Activated effector memory CD4-positive, alpha-beta T cell treated with anti-CD3 and anti-CD28 coated beads, Interleukin-2, amount 50 U/mL, for 16 hours (primary cell): ENCODE data around the gene CA10.

ENCODE experiments used
- DNase-seq: peaks from one replicate; pipeline ENCODE4 v3.0.0-alpha.2; 2020

The CA10 gene

DNA sequence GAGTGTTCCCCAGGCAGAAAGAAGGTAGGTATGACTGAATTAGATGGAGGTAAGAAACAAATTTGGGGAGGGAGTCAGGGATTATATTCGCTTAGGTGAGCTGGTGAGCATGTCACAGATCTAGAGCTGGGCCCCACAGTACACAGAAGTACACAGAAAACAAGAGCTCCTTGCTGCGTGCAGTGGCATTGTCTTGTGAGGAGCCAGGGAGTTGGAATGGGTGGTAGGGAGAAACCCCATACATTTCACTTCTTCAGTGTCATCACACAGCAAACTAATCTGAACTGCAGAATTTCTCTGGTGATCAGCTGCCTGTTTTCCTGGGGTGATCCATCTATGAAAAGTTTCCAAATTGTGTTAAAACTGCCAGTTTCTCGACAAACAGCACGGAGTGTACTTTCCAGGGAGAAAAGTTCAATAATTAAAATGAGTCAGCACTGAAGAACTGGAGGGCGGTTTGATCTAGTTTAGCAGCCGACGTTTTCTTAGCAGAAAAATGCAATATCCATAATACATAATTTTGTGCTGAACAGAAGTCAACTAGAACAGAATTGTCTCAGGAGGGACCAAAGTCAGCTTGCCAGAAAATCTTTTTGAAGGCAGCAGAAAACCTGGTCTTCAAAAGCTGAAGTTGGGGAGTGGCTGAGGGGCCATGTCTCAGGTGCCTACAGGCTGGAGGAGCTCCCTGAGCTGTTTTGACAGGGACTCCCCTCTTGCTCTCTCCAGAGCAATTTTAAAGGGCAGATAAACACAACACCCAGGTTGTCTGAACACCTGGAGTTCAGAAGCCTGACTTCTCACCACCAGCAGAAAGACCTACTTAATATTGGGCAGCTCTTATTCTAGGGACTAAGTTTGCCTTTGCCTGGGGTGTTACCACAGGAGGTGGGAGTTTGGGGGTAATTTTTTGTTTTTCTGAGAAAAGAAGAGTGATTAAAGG lies 448.6 kb downstream of the CA10 start:
- DNase-seq = no peak

DNA sequence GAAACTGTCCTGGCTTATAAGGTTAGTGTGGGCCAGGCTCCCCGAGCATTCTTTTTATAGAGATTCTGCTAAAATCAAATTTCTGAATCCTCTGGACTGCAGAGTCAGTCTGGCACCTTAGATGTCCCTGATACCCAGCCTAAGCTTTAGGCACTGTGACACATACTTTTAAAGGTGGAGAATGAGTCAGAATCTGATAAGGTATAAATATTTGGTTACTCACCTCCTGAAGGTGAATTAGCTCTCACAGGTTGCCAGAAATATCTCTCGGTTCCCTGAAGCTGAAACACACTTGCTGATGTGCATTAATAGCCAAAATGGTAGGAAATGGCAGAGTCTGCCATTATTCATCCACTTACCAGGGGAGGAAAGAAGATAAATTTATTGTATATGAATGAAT lies 451.3 kb downstream of the CA10 start:
- DNase-seq = no peak

DNA sequence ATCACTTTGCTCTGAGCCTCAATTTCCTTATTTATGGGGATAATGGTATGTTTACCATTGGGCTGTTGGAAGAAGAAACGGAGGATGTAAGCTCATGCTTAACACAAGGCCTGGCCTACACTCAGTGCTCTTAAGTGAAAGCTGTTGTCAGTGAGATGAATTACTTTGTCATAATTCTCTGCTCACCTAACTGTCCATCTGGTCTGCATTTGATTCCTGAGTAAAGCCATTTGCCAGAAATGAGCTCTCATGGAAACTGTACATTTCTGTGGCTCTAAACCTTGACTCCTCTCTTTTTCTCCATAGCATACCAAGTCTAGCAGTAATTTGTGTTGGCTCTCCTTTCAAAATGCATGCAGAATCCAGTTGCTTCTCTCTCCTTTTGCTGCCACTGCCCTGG lies 452.4 kb downstream of the CA10 start:
- no peak for DNase-seq

DNA sequence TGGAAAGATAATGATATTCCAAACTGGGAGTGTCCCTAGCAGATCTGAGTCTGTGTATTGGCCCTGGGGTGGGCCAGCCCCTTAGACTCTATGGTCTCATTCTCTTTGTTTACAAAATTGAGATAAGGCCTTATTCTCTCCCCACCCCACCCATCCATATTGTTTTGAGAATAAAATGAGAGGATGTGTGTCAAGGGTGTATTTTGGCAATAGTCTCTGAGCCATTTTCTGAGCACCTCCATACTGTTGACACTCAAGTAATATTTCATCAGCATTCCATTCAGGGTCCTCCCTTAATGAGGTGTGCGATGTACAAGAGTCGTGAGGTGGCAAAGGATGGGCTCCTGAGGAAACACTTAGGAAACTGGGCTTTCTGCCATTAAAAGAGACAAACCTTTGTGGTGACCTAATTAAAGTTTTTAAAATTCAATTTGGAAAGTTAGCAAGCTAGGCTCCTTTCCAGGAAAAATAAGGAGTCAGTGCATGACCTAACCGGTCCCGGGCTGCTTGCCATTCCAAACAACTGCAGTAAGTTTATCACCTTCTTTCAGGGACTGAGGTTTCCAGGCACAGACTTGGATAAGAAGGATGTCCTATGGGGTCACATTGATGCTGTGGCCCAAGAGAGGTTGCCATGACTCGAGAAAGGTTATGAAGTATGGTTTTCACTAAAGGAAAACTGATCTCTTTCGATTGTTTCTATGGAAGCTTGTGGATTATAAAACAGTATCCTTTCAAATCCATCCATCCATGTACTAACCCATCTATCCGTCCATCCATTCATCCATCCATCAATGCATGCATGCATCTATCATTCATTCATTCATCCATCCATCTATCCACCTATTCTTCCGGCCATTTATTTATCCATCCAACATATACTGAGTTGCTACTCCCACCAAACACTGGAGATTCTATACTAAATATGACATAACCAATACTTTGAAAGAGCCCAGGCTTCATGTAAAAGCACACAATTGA lies 454.9 kb downstream of the CA10 start:
- DNase-seq = no peak

DNA sequence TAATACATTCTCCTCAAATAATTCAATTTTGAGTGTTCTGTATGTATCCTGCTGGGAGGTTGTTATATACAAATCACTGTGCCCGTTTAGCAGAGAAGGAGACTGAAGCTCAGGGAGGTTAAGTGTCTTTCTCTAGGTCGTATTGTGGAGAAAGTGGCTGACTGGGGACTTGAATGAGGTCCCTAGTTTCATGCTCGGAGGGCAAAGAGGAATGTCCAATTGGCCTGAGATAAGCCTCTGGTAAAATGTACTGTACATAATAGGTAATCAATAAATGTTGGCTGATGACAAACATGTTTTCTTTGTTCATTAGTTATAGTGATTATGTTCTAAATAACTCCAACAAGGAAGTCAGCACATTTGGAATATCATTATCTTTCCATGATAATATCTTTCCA lies 455.6 kb downstream of the CA10 start:
- DNase-seq = no peak

DNA sequence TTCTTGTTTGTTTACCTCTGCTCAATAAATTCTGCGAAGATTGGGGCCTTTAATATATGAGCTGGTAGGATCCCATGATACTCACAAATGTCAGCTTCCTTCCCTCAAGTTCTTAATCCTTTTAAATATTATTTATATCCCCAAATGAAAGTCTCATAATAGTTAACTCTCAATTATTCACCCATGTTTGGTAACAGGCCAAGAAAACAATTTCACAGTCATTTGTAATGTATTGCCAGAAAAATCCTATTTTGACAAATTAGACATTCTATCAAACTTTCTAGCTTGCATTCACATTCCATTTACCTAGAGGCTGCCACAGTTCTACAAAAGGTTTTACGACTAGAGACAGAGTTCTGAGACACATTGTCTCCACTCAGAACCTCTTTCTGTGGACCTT lies 457.0 kb downstream of the CA10 start:
- DNase-seq = no peak

DNA sequence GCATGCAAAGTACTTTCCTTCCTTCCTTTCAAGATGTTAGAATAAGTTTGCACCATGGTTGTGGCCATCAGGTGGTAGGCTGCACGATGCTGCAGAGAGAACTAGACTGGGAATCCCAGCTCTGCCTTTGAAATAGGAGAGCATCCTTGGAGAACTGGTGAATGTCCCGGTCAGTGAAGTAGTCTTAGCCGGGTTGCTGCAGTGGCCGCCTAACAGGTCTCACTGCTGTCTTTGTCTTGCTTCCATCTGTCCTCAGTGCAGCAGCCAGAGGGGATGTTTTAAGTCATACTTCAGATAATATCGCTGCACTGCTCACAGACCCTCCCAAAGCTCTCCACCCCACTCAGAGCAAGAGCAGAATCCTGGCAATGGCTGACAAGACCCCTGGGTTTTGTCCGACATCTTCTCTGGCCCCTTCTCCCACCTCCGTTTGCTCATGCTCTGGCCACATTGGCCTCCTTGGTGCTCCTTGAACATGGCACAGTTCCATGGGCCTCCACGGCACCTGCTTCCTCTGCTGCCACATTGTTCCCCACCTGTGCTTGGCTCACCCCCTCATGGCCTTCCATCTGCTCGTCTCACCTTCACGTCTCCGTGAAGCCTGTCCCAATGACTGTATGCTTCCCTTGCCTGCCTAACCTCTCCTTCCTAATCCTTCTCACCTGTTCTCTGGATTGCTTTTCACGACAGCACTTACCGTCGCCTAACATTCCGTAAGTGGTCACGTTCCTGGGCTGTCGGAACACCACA lies 458.3 kb downstream of the CA10 start:
- DNase-seq = no peak

DNA sequence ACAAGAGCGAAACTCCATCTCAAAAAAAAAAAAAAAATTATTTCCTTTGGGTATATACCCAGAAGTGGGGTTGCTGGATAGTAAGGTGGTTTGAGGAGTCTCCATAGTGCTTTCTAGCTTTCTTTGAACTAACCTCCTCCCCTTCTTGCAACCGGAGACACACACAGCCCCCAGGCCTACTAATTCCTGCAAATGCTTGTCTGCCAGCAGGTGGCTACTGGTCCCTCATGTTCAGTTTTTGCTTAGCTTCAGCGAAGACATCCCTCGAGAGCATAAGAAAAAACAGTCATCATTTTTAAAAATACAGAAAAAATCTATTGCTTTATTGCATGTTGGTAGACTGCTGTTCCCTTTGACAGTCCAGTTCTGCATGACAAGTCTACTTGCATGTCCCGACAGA lies 459.2 kb downstream of the CA10 start:
- DNase-seq = no peak

DNA sequence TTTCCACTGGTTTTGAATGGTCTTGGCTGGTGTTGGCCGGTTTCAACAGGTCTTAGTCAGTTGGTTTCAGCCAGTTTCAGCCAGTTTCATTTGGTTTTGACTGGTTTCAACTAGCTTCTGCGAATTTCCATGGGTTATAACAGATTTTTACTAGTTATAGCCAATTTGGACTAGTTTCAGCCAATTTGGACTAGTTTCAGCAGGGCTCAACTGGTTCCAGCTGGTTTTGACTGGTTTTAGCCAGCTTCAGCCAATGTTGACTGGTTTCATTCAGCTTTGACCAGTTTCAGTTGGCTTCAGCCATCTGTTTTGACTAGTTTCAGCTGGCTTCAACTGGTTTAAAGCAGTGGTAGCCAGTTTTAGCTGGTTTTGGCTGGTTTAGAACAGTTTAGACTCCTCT lies 465.6 kb downstream of the CA10 start:
- no peak for DNase-seq

DNA sequence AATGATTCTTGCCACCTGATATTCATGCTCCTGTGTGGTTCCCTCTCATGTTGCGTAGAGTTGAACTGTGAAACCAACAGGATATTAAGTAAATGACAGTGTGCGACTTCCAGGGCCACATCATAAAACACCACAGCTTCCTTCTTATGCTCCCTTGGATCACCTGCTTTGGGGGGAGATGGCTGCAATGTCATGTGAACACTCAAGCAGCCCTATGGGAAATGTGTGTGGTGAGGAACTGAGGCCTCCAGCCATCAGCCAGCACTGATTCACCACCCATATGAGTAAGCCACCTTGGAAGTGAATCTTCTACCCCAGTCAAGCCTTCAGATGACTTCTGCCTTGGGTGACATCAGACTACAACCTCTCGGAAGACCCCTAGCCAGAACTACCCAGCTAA lies 470.6 kb downstream of the CA10 start:
- DNase-seq = no peak

DNA sequence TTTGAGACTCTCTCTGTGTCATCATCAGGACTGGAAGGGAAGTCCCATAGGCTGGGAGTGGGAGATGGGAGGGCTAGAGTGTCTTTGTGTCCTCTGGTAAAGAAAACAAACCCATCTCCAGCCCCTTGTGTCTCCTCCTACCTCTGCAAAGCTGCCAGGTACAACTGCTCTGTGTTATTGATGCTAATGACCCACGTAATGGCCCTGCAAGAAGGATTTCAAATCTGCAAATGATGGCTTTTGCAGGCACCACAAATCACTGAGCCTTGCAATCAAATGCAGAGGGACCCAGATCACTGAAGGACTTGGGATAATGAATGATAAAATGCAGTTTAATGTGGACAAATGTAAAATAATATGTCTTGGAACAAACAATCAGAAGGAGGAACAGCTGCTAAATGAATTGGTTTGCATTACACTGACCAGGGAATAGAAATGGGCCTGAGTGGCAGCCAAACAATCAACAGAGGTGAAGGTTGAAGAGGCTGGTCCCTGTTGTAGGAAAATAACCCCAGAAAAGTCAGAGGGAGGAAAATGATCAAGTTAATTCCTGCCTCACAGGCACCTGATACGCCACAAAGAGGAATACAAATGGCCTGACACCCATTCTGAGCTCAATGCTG lies 473.1 kb downstream of the CA10 start:
- DNase-seq = no peak

DNA sequence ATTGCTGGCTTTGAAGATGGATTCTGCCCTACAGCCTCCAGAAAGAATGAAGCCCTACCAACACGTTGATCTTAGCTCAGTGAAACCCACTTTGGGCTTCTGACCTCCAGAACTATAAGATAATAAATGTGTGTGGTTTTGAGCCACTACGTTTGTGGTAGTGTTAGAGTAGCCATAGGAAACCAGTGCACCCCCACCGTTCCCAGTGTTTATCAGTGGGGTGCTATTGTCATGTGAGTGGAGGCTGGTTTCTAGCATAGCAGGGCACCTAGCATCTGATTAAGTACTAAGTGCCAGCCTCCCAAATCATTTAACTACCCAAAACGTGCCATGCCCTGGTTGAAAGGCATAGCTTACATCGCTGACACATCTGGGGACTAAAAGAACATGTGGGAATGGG lies 474.3 kb downstream of the CA10 start:
- DNase-seq = no peak

DNA sequence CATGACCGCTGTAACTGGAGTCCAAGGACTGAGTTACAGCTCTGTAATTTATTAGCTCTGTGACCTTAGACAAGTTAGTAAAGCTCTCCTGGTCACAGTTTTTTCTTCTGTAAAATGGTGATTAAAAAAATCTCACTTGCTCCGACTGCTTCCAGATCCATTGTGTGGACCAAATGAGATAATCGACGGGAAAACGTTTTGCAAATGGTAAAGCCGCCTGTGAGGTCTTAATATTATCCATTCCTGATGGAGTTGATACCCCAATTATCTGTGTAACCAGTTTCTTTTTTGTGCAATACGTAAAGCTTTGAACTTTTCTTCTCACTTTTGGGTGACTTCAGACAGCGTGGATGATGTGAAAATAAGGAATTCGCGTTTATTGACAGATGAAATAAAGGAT lies 475.2 kb downstream of the CA10 start:
- no peak for DNase-seq

DNA sequence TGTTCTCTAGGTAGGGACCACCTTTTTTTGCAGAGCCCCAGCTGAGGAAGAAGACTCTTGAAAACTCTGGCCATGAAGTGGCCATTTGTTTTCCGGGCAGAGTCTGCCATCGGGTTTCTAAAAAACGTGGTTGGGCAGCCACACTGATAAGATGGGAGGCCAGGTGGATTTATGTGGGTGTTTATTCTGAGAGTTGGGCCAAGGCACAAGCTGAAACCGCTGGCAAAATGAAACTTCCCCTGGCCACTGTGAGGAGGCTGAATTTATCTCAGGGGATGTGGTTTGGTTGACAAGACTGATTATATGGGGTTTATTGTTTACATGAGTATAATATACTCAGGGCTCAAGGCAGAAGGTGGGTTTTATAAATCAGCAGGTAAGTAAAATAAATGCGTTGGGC lies 476.4 kb downstream of the CA10 start:
- DNase-seq = no peak

DNA sequence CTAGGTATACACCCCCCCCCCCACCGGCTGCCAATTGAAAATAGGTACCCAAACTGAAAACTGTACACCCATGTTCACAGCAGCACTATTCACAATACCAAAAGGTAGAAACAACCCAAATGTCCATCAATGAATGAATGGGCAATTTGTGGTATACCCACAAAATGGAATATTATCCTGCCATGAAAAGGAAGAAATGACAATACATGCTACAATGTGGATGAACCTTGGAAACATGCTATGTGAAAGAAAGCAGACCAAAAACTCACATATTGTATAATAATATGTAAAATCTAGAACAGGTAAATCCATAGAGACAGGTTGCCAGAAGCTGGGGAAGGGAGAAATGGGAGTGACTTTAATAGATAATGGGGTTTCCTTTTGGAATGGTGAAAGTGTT lies 480.6 kb downstream of the CA10 start:
- DNase-seq = no peak

DNA sequence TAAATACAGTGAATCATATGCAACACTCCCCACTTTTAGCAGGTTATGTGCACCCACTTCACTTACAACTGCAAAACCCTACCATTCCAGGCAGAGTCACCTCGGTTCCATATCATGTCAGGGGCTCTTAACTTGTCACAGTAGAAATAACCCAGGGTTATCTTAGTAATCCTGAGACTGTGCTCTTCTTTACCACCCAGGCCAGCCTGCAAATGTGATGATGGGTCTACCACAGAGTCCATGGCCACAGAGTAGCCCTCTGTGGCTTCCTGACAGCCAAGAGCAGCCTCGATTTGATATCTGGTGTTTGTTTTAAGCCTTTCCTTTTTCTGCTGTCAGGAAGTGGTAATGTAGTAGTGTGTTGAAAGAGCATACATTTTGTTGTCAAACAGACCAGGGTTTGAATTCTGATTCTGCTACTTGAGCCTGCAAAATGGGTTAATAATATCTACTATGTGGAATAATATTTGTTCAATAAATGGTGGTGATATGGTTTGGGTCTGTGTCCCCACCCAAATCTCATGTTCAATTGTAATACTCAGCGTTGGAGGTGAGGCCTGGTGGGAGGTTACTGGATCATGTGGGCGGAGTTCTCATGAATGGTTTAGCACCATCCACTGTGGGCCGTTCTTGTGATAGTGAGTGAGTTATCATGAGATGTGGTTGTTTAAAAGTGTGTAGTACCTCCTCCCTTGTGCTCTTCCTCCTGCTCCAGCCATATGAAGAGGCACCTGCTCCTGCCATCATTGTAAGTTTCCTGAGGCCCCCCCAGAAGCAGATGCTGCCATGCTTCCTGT lies 481.6 kb downstream of the CA10 start:
- DNase-seq = no peak

DNA sequence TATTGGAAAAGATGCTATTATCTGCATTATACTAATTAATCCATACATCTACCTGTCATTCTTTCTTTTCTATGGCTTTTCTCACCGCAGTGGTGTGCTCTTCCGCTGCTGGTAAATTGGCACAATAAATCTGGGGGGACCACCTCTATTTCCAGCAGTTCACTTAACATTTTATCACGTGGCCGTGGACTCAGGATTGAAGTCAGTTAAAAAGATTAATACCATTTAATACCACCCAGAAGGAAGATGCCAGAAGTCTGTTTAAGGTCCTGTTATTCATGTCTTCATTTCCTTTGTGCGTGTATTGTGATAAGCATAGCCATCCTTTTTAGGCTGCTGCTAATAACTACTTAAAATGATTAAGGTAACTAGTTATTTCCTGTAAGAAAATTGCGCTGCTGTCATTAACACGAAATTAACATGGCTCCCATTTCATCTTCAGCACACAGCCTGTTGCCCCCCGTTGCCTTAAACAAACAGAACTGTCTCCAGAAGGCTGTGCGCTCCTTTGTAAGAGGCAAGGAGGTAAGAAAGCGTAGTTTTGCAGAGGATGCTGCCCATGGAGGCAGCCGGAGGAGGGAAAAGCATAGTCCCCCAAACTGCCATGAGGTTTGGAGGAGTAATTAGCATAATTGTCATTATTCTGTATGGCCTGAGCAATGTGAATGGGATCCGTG lies 483.8 kb downstream of the CA10 start:
- no peak for DNase-seq

DNA sequence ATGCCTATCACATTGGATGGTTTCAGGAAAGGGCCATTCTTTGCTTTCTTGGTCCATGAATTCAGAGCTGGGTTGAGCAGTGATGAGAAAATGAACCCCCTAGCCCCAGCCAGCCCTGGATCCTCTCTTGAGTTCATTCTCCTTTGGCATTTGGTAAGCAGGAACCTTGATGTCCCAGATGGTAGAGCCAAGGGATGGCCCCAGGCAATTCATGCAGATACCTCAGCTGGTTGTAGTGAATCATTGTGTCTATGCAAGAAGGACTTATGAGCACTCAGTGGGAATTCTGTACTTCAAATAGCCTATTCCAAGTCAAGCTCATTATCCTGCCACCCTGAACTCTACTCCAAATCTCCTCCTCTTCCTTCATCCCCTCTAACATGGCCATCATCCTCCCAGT lies 485.4 kb downstream of the CA10 start:
- DNase-seq = no peak

DNA sequence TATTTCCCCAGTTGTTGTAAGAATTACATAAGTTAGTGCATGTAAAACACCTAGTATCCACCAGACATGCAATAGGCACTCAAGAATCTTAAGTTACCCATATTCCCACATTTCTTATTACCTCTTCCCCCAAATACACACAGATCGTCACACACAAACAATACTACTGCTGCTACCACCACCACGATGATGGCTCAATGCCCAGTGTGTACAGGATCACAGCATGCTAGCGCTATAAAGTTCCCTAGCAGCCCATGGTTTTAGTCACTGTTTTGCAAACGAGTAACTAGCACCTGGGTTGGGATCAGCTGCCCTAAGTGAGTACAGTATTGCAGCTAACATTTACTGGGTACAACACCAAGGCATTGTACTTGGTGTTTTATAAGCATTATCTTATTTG lies 486.4 kb downstream of the CA10 start:
- no peak for DNase-seq

DNA sequence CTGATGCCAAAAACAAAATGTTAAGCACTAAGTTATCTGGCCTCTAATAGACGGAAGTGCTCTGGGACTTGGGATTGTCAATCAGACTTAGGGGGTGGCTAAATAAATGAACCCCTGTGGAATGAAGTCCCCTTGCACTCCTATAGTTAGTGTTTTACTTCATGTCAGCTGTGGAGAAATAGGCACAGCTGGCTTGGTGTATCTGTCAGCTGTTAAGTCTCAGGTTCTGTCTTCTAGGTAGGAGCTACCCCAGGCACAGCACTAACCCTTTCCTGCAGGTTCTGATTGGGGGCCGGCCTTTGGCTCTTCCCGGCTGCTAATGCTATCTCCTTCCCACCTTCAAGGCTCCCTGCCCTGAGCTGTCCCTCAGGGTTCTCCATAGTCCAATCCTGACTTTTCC lies 487.6 kb downstream of the CA10 start:
- DNase-seq = no peak

DNA sequence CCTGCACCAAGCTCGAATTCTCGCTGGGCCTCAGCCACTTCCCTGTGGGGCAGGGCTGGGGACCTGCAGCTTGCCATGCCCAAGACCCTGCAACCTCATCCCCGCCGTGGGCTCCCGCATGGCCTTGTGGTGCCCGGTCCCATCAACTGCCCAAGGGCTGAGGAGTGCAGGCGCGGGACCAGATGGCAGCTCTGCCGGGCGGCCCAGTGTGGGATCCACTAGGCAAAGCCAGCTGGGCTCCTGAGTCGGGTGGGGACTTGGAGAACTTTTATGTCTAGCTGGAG lies 489.6 kb downstream of the CA10 start:
- no peak for DNase-seq
